ENCODE measurements around the gene PKHD1.

- no peak for TF ChIP-seq CTCF (IDR thresholded peaks at IDR 0.05; ENCODE audit: poor library complexity)
- no peak for TF ChIP-seq EZH2phosphoT487 (IDR thresholded peaks at IDR 0.05; ENCODE audit: low read depth, severe bottlenecking, unreplicated experiment)
- TF ChIP-seq EZH2 (IDR thresholded peaks at IDR 0.05; ENCODE audit: borderline replicate concordance), result no peak
Observed at GRCh38 chr6:51613558-51613957, 473.9 kb downstream of the PKHD1 start.

Data from hepatocyte (in vitro differentiated cells).